H9 (cell line): ENCODE measurements around the gene IGSF5. TPM values are rescaled to one million over a fixed set of nuclear protein-coding genes. Genes with fewer than 3 reads are reported as not detected.

Experiments used
- DNase-seq: peaks from one replicate; pipeline ENCODE4 v3.0.0-alpha.2; 2017
- H2AFZ ChIP-seq: one replicate; pipeline ENCODE4 v1.6.1; 2013; ENCODE audit warnings: mild to moderate bottlenecking, low read length, control low read depth, moderate library complexity
- H2AK5ac ChIP-seq: 2 replicates; pipeline ENCODE4 v1.6.1; 2013; ENCODE audit warnings: low read length, control low read depth, mixed read lengths; ENCODE audit not compliant: insufficient read length
- H2BK120ac ChIP-seq: one replicate; pipeline ENCODE4 v1.6.1; 2013; ENCODE audit warnings: low read depth, mild to moderate bottlenecking, low read length, control low read depth, inconsistent platforms; ENCODE audit not compliant: poor library complexity, severe bottlenecking
- H2BK12ac ChIP-seq: 2 replicates; pipeline ENCODE4 v1.6.1; 2013; ENCODE audit warnings: low read length, control low read depth, mixed read lengths, low read depth; ENCODE audit not compliant: insufficient read length
- H2BK15ac ChIP-seq: 2 replicates; pipeline ENCODE4 v1.6.1; 2013; ENCODE audit warnings: low read depth, low read length, control low read depth
- H2BK20ac ChIP-seq: one replicate; pipeline ENCODE4 v1.6.1; 2013; ENCODE audit warnings: low read depth, mild to moderate bottlenecking, low read length, control low read depth, inconsistent platforms; ENCODE audit not compliant: poor library complexity, severe bottlenecking
- H2BK5ac ChIP-seq: 2 replicates; pipeline ENCODE4 v1.6.1; 2013; ENCODE audit warnings: low read length, control low read depth, mixed read lengths; ENCODE audit not compliant: insufficient read length
- H3K14ac ChIP-seq: 2 replicates; pipeline ENCODE4 v1.6.1; 2013; ENCODE audit warnings: low read length, control low read depth; ENCODE audit not compliant: insufficient read depth
- H3K18ac ChIP-seq: 2 replicates; pipeline ENCODE4 v1.6.1; 2013; ENCODE audit warnings: low read depth, mild to moderate bottlenecking, mixed read lengths, low read length, control low read depth; ENCODE audit not compliant: insufficient read length
- H3K23ac ChIP-seq: 2 replicates; pipeline ENCODE4 v1.6.1; 2013; ENCODE audit warnings: low read length, control low read depth, mixed read lengths, low read depth; ENCODE audit not compliant: insufficient read length
- H3K23me2 ChIP-seq: 2 replicates; pipeline ENCODE4 v1.6.1; 2013; ENCODE audit warnings: low read depth, mild to moderate bottlenecking, mixed read lengths, low read length, control low read depth; ENCODE audit not compliant: insufficient read length, poor library complexity, severe bottlenecking
- H3K27ac ChIP-seq: 2 replicates; pipeline ENCODE4 v1.5.1; 2013; ENCODE audit warnings: low read length, control low read depth, mixed read lengths, low read depth; ENCODE audit not compliant: insufficient read length
- H3K27me3 ChIP-seq: 2 replicates; pipeline ENCODE4 v1.6.1; 2013; ENCODE audit warnings: low read length, control low read depth, inconsistent platforms; ENCODE audit not compliant: insufficient read depth
- H3K4ac ChIP-seq: 2 replicates; pipeline ENCODE4 v1.6.1; 2013; ENCODE audit warnings: low read depth, mild to moderate bottlenecking, control low read depth, inconsistent platforms, low read length, moderate library complexity
- H3K4me1 ChIP-seq: 2 replicates; pipeline ENCODE4 v1.6.1; 2013; ENCODE audit warnings: low read length, control low read depth, inconsistent platforms; ENCODE audit not compliant: insufficient read depth
- H3K4me2 ChIP-seq: 2 replicates; pipeline ENCODE4 v1.6.1; 2013; ENCODE audit warnings: low read length, control low read depth, mixed read lengths; ENCODE audit not compliant: insufficient read length, insufficient read depth
- H3K56ac ChIP-seq: 2 replicates; pipeline ENCODE4 v1.6.1; 2013; ENCODE audit warnings: low read depth, mild to moderate bottlenecking, mixed read lengths, low read length, control low read depth; ENCODE audit not compliant: insufficient read length
- H3K79me1 ChIP-seq: 2 replicates; pipeline ENCODE4 v1.6.1; 2013; ENCODE audit warnings: low read depth, mild to moderate bottlenecking, moderate library complexity, low read length, control low read depth, inconsistent platforms; ENCODE audit not compliant: insufficient read depth, poor library complexity, severe bottlenecking
- H3K79me2 ChIP-seq: 2 replicates; pipeline ENCODE4 v1.6.1; 2013; ENCODE audit warnings: low read length, control low read depth, inconsistent platforms; ENCODE audit not compliant: insufficient read depth
- H3K9ac ChIP-seq: 2 replicates; pipeline ENCODE4 v1.6.1; 2013; ENCODE audit warnings: low read length, control low read depth, mixed read lengths; ENCODE audit not compliant: insufficient read length; ENCODE audit errors: extremely low read depth
- H3K9me3 ChIP-seq: one replicate; pipeline ENCODE4 v1.6.1; 2013; ENCODE audit warnings: low read depth, low read length, inconsistent platforms; ENCODE audit not compliant: control insufficient read depth
- H3T11ph ChIP-seq: one replicate; pipeline ENCODE4 v1.6.1; 2013; ENCODE audit warnings: mild to moderate bottlenecking, low read length, control low read depth, inconsistent platforms
- H4K20me1 ChIP-seq: one replicate; pipeline ENCODE4 v1.6.1; 2013; ENCODE audit not compliant: control insufficient read depth, insufficient read length, insufficient read depth
- H4K5ac ChIP-seq: 2 replicates; pipeline ENCODE4 v1.6.1; 2013; ENCODE audit warnings: low read depth, mild to moderate bottlenecking, mixed read lengths, low read length, control low read depth; ENCODE audit not compliant: insufficient read length
- H4K8ac ChIP-seq: replicated peaks from 2 replicates; pipeline ENCODE4 v1.6.1; 2013; ENCODE audit warnings: low read length, control low read depth, mixed read lengths, low read depth; ENCODE audit not compliant: insufficient read length
- H4K91ac ChIP-seq: 2 replicates; pipeline ENCODE4 v1.6.1; 2013; ENCODE audit warnings: low read depth, mild to moderate bottlenecking, moderate library complexity, mixed read lengths, low read length, control low read depth; ENCODE audit not compliant: insufficient read length
- H3K27ac Mint-ChIP-seq, 3 experiments: 2 replicates in 2 of 3; 3 replicates in 1 of 3; pipeline ENCODE4 v1.8.0; 2020 to 2021; ENCODE audit warnings: mixed read lengths in 3 of 3, mild to moderate bottlenecking in 1 of 3, moderate library complexity in 1 of 3
- H3K27me3 Mint-ChIP-seq: 2 replicates; pipeline ENCODE4 v1.8.0; 2021; ENCODE audit warnings: low read depth, mild to moderate bottlenecking, moderate library complexity, mixed read lengths
- H3K36me3 Mint-ChIP-seq, 3 experiments: 2 replicates in 2 of 3; 3 replicates in 1 of 3; pipeline ENCODE4 v1.8.0; 2020 to 2021; ENCODE audit warnings: low read depth in 3 of 3, mixed read lengths in 3 of 3; ENCODE audit not compliant: insufficient read depth in 1 of 3
- H3K4me1 Mint-ChIP-seq, 2 experiments: 2 replicates each; pipeline ENCODE4 v1.8.0; 2020; ENCODE audit warnings: mixed read lengths in 2 of 2
- H3K4me3 Mint-ChIP-seq, 2 experiments: 2 replicates in 1 of 2; 3 replicates in 1 of 2; pipeline ENCODE4 v1.8.0; 2020 to 2021; ENCODE audit warnings: mild to moderate bottlenecking in 2 of 2, mixed read lengths in 2 of 2, moderate library complexity in 1 of 2
- H3K9me3 Mint-ChIP-seq, 2 experiments: 2 replicates in 1 of 2; 3 replicates in 1 of 2; pipeline ENCODE4 v1.8.0; 2020; ENCODE audit warnings: mild to moderate bottlenecking in 2 of 2, mixed read lengths in 2 of 2, moderate library complexity in 1 of 2
- CTCF ChIP-seq: fragments of 200-600 bp; sonication (generic); conservative IDR thresholded peaks from 3 replicates; pipeline ENCODE4 v1.8.0; 2021; ENCODE audit warnings: antibody characterized with exemption, mild to moderate bottlenecking
- WGBS: extraction: QIAGEN DNeasy Blood & Tissue Kit; methylation state at CpG from one replicate; pipeline ENCODE4 v1.1.7; 2013; ENCODE audit warnings: missing lambda C conversion rate, low lambda C conversion rate, mixed read lengths; ENCODE audit not compliant: insufficient read length; ENCODE audit errors: extremely low coverage; 5-methylcytosine and 5-hydroxymethylcytosine counted together
- total RNA-seq: library from RNA; stranded (reverse); gene quantifications from 2 replicates; pipeline ENCODE4 v1.2.1, GENCODE V29; 2021

Gene IGSF5
- total RNA-seq, 1 experiment from 2014 or later = 2.1 TPM

GRCh38 chr21:39696196-39696595 is 48.8 kb upstream of the IGSF5 start:
- Histone ChIP-seq H2BK5ac (no peak overlapping the region), H2BK12ac (no peak overlapping the region), H2BK120ac (no peak overlapping the region), H3K4me1 (no peaks in the 10 kb centered on the region; the same call in 1 of the 2 replicates), H2BK15ac (no peak overlapping the region), H3T11ph (peak overlapping the region; percentile 25), H3K27me3 (no peaks in the 10 kb centered on the region), H3K79me2 (no peaks in the 10 kb centered on the region), H3K23me2 (no peaks in the 10 kb centered on the region), H3K14ac (no peak overlapping the region), H3K27ac (no peak overlapping the region), H2BK20ac (no peak overlapping the region), H3K9me3 (no peaks in the 10 kb centered on the region), H2AK5ac (no peak overlapping the region), H4K91ac (no peak overlapping the region), H3K79me1 (no peaks in the 10 kb centered on the region), H3K4ac (no peak overlapping the region), H4K8ac (no peak overlapping the region), H4K20me1 (no peaks in the 10 kb centered on the region), H3K56ac (no peak overlapping the region), H4K5ac (no peak overlapping the region), H2AFZ (no peak overlapping the region), H3K18ac (no peak overlapping the region), H3K9ac (no peak overlapping the region), H3K23ac (no peak overlapping the region), H3K4me2 (no peak overlapping the region)
- Mint-ChIP-seq H3K27ac (no peak overlapping the region), H3K4me3 (no peak overlapping the region), H3K36me3 (peaks cover 0 to 9% (median 5%) of the 10 kb centered on the region in 3 experiments; a peak in 4 of 7 replicates), H3K27me3 (no peaks in the 10 kb centered on the region), H3K9me3 (no peaks in the 10 kb centered on the region; a peak in 1 of 5 replicates), H3K4me1 (peaks cover 30 to 37% of the 10 kb centered on the region in 2 experiments)
- no CpG with 5 or more reads among the region's 7 CpGs for WGBS
- DNase-seq = no peak
- TF ChIP-seq CTCF = no peak
